Upper lobe of right lung (tissue), 1 donor: ENCODE measurements around the gene HNRNPA3. TPM values are rescaled to one million over a fixed set of nuclear protein-coding genes. Genes with fewer than 3 reads are reported as not detected.
"Not testable (repeated sequence)": the region's sequence is repeated elsewhere in the genome, so short reads cannot be mapped to it uniquely, and the experiment has no call there.

Experiments
- ATAC-seq: fragments of 200-7000 bp; cut with Tn5 transposase; one replicate; pipeline ENCODE4 v1.9.1; 2020; ENCODE audit warnings: mild to moderate bottlenecking, moderate library complexity
- DNase-seq: peaks from one replicate; pipeline ENCODE4 v3.0.0-alpha.2; 2020
- H3K27ac ChIP-seq: fragments of 200-600 bp; one replicate; pipeline ENCODE4 v1.8.0; 2022
- H3K27me3 ChIP-seq: fragments of 200-600 bp; one replicate; pipeline ENCODE4 v1.8.0; 2022; ENCODE audit warnings: mild to moderate bottlenecking
- H3K36me3 ChIP-seq: fragments of 200-600 bp; one replicate; pipeline ENCODE4 v1.8.0; 2022
- H3K4me1 ChIP-seq: fragments of 200-600 bp; one replicate; pipeline ENCODE4 v1.8.0; 2022
- H3K4me3 ChIP-seq: fragments of 200-600 bp; one replicate; pipeline ENCODE4 v1.8.0; 2022; ENCODE audit warnings: mild to moderate bottlenecking
- H3K9me3 ChIP-seq: fragments of 200-600 bp; one replicate; pipeline ENCODE4 v1.8.0; 2022
- CTCF ChIP-seq: fragments of 200-600 bp; IDR thresholded peaks from one replicate; pipeline ENCODE4 v1.8.0; 2022; ENCODE audit warnings: antibody characterized with exemption
- intact Hi-C: fragments of 100-400 bp; cut with DNase I; formaldehyde crosslinking; loops from one replicate; pipeline ENCODE4 v1.11.0; 2022
- total RNA-seq: library from RNA; stranded (reverse); fragmentation: NEBNext Ultra II Directional; extraction: Animal tissue kit (Norgen Biotek cat#: 25700); gene quantifications from one replicate; pipeline ENCODE4 v1.2.1, GENCODE V29; 2021
- donor health status: DM: no; HTN: yes; CAD: no; lungs with severe emphysema.

HNRNPA3 gene
- total RNA-seq, 1 donor from 2014 or later: 139 TPM

GRCh38 chr2:177195194-177195593, 17.4 kb upstream of the HNRNPA3 start:
- TF ChIP-seq CTCF: no peak
- Histone ChIP-seq H3K4me3 (no peak overlapping the region), H3K9me3 (no peaks in the 10 kb centered on the region), H3K27ac (no peak overlapping the region), H3K4me1 (no peaks in the 10 kb centered on the region), H3K27me3 (no peaks in the 10 kb centered on the region), H3K36me3 (no peaks in the 10 kb centered on the region)
- DNase-seq (no peak), ATAC-seq (no peak)
- intact Hi-C loops: no loop called here

DNA sequence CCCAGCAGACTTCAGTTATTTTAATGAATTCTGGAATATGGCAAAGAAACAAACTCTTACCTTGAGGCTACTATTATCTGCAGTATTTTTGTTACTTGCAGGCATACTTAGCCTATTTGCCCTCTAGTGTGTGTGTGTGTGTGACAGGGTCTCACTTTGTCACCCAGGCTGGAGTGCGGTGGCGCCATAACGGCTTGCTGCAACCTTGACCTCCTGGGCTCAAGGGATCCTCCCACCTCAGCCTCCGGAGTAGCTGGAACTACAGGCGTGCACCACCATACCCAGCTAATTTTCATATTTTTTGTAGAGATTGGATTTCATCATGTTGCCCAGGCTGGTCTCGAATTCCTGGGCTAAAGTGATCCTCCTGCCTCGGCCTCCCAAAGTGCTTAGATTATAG, 12.2 kb upstream of the HNRNPA3 start:
- H3K4me1 ChIP-seq, H3K4me3 ChIP-seq, H3K36me3 ChIP-seq, H3K27me3 ChIP-seq, H3K9me3 ChIP-seq, ATAC-seq, DNase-seq, intact Hi-C loops, H3K27ac ChIP-seq: not testable (repeated sequence)

DNA sequence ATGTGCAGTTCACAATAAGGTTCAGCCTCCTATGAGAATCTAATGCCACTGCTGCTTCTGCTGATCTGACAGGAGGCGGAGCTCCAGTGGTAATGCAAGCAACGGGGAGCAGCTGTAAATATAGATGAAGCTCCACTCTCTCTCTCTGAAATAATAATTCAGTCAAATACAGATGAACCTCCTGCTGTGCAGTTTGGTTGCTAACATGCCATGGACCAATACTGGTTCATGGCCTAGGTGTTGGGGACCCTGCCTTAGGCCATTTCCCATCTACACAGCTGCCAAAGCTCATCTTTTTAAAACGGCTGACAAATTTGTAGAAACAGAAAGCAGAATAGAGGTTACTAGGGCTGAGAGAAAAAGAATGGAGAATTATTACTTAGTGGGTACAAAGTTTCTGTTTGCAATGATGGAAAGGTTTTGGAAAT, 10.7 kb upstream of the HNRNPA3 start:
- Histone ChIP-seq H3K9me3 (no peaks in the 10 kb centered on the region), H3K27me3 (no peaks in the 10 kb centered on the region), H3K36me3 (no peaks in the 10 kb centered on the region), H3K27ac (no peak overlapping the region), H3K4me1 (no peaks in the 10 kb centered on the region), H3K4me3 (no peak overlapping the region)
- no peak for TF ChIP-seq CTCF
- ATAC-seq (no peak), DNase-seq (no peak)
- intact Hi-C loops: no loop called here

- intact Hi-C loops: no loop called here
- no peak for ATAC-seq
Observed at GRCh38 chr2:177204417-177204816, 8.2 kb upstream of the HNRNPA3 start.

GRCh38 chr2:177207101-177207500, 5.5 kb upstream of the HNRNPA3 start:
- ATAC-seq: no peak
- no peaks in the 10 kb centered on the region for H3K9me3 ChIP-seq
- no peak for TF ChIP-seq CTCF

More at GRCh38 chr2:177204417-177204816, 8.2 kb upstream of the HNRNPA3 start:
- Histone ChIP-seq H3K27ac (no peak overlapping the region), H3K4me1 (no peaks in the 10 kb centered on the region), H3K4me3 (no peak overlapping the region), H3K27me3 (no peaks in the 10 kb centered on the region), H3K9me3 (no peaks in the 10 kb centered on the region), H3K36me3 (no peaks in the 10 kb centered on the region)
- no peak for TF ChIP-seq CTCF
- DNase-seq: no peak

DNA sequence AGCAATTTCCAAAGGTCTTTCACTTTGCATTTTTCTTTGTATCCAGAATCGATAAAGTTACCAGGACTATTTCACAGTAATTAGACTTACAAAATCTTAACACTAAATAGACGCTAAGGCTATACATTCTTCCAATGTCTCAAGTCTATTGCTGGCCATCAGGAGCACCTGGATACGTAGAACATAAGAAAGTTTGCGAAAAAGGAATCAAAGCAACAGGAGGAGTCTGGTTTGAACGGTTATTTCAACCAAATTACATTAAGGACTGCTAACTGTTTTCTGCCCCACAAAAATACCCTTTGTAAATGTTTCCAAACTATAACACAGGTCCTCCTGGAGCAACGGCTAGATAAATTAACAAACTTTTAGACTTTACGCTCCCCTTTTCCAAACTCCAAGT, 1.4 kb upstream of the HNRNPA3 start:
- peak overlapping the region; percentile 89 for H3K4me3 ChIP-seq
- H3K9me3 ChIP-seq: no peaks in the 10 kb centered on the region
- H3K27ac ChIP-seq: peak overlapping the region; percentile 97
- peaks cover 10% of the 10 kb centered on the region for H3K36me3 ChIP-seq
- no peaks in the 10 kb centered on the region for H3K27me3 ChIP-seq
- intact Hi-C loops: loop anchor here (10.0 kb wide), 1 partner anchor 54 kb away; the partner anchor contains the start of gene NFE2L2
- TF ChIP-seq CTCF: no peak
- ATAC-seq (no peak), DNase-seq (no peak)
- peaks cover 36% of the 10 kb centered on the region for H3K4me1 ChIP-seq

More at GRCh38 chr2:177207101-177207500, 5.5 kb upstream of the HNRNPA3 start:
- no peaks in the 10 kb centered on the region for H3K36me3 ChIP-seq
- no peak overlapping the region for H3K27ac ChIP-seq
- intact Hi-C loops: no loop called here
- H3K27me3 ChIP-seq: no peaks in the 10 kb centered on the region
- H3K4me3 ChIP-seq: no peak overlapping the region
- peaks cover 12% of the 10 kb centered on the region for H3K4me1 ChIP-seq
- DNase-seq: no peak
